H54 (cell line): ENCODE data around the gene GPR149.
A peak's percentile ranks its signal among the peaks of the same experiment; 100 is the strongest.
"Not testable (repeated sequence)": the region's sequence is repeated elsewhere in the genome, so short reads cannot be mapped to it uniquely, and the experiment has no call there.

Experiments used
- DNase-seq: peaks from one replicate; pipeline ENCODE4 v3.0.0; 2011; ENCODE audit warnings: low spot score, mixed read lengths; ENCODE audit not compliant: insufficient read length
- FAIRE-seq: peaks from 3 replicates; lab custom pipeline; 2011; peaks lifted over from hg19 to GRCh38; lab: Jason Lieb, UNC
- POLR2A ChIP-seq: IDR thresholded peaks from 2 replicates; pipeline ENCODE4 v1.6.1; 2011; ENCODE audit warnings: low read depth, mild to moderate bottlenecking, low read length

Gene GPR149

GRCh38 chr3:154430014-154430413 lies at the start of gene GPR149:
TSS of gene GPR149 (minus strand) at chr3:154430190. CDS start at chr3:154429615, 575 bp downstream.
- DNase-seq = no peak
- no peak for TF ChIP-seq POLR2A
- FAIRE-seq = no peak

GRCh38 chr3:154473769-154474168 lies 43.8 kb upstream of the GPR149 start:
- no peak for FAIRE-seq
- TF ChIP-seq POLR2A = no peak
- DNase-seq = no peak

GRCh38 chr3:154469585-154469984 lies 39.6 kb upstream of the GPR149 start:
- FAIRE-seq = no peak

GRCh38 chr3:154464440-154465190 lies 34.6 kb upstream of the GPR149 start:
- FAIRE-seq = no peak
- no peak for TF ChIP-seq POLR2A
- DNase-seq = no peak

More at GRCh38 chr3:154469585-154469984, 39.6 kb upstream of the GPR149 start:
- no peak for DNase-seq
- no peak for TF ChIP-seq POLR2A

- FAIRE-seq = no peak
- TF ChIP-seq POLR2A = no peak
- no peak for DNase-seq
These were observed 28.6 kb upstream of the GPR149 start for GRCh38 chr3:154458560-154458959.

GRCh38 chr3:154439081-154439480 lies 9.1 kb upstream of the GPR149 start:
- not testable (repeated sequence) for DNase-seq, FAIRE-seq

- TF ChIP-seq POLR2A = no peak
- no peak for DNase-seq
- FAIRE-seq = no peak
These were observed 1.1 kb upstream of the GPR149 start for GRCh38 chr3:154431043-154431442.

- DNase-seq (no peak), FAIRE-seq (no peak)
- no peak for TF ChIP-seq POLR2A
These were observed 1.4 kb downstream of the GPR149 start for GRCh38 chr3:154428286-154429206.

GRCh38 chr3:154427685-154428285 lies 2.2 kb downstream of the GPR149 start:
- TF ChIP-seq POLR2A = no peak
- FAIRE-seq (no peak), DNase-seq (no peak)

- TF ChIP-seq POLR2A = no peak
- DNase-seq (no peak), FAIRE-seq (no peak)
These were observed 7.3 kb downstream of the GPR149 start for GRCh38 chr3:154422694-154423093.

GRCh38 chr3:154421083-154421482 lies 8.9 kb downstream of the GPR149 start:
- no peak for DNase-seq
- TF ChIP-seq POLR2A = no peak
- FAIRE-seq = peak; percentile 60

GRCh38 chr3:154398084-154398967 lies 31.7 kb downstream of the GPR149 start:
- FAIRE-seq = no peak
- DNase-seq = no peak

GRCh38 chr3:154389861-154390260 lies 40.1 kb downstream of the GPR149 start:
- FAIRE-seq = no peak
- DNase-seq = no peak
- TF ChIP-seq POLR2A = no peak

More at GRCh38 chr3:154398084-154398967, 31.7 kb downstream of the GPR149 start:
- TF ChIP-seq POLR2A = no peak

- DNase-seq (no peak), FAIRE-seq (no peak)
- TF ChIP-seq POLR2A = no peak
These were observed 45.5 kb downstream of the GPR149 start for GRCh38 chr3:154384479-154384878.
